Measurements from ENCODE around the gene PGGHG. TPM values are rescaled to one million over a fixed set of nuclear protein-coding genes. Genes with fewer than 3 reads are reported as not detected.

Gene PGGHG
- total RNA-seq, 2 donors from 2014 or later, result 248 to 484 TPM

GRCh38 chr11:280706-281485, 8.0 kb upstream of the PGGHG start:
- 7% methylated on average over 30 to 79 of the region's 79 CpGs for WGBS, 2 donors
- no peak overlapping the region for H3K27ac ChIP-seq
- H3K36me3 ChIP-seq (replicated peaks in 1 of 2; ENCODE audit: insufficient read depth in 1 of 2, low read depth in 2 of 2), result no peaks in the 10 kb centered on the region
- ATAC-seq (peak; percentile 5), DNase-seq (peak in 1 of 4 donors; percentile 13)
- intact Hi-C loops (cut with DNase I), result no loop called here
- H3K9me3 ChIP-seq, result no peaks in the 10 kb centered on the region
- no peak overlapping the region for H3K4me3 ChIP-seq
- H3K27me3 ChIP-seq, result peaks cover 0 to 13% of the 10 kb centered on the region in 2 donors
- H3K4me1 ChIP-seq, result peaks cover 24% of the 10 kb centered on the region
- TF ChIP-seq CTCF (IDR thresholded peaks at IDR 0.05), result no peak

GRCh38 chr11:281486-282161, 7.3 kb upstream of the PGGHG start:
- DNase-seq, result no peak

GRCh38 chr11:282171-282570, 6.8 kb upstream of the PGGHG start:
- DNase-seq (no peak), ATAC-seq (no peak)
- intact Hi-C loops (cut with DNase I), result no loop called here
- H3K27me3 ChIP-seq, result peaks cover 0 to 13% of the 10 kb centered on the region in 2 donors
- H3K4me1 ChIP-seq, result peaks cover 31% of the 10 kb centered on the region
- H3K27ac ChIP-seq, result no peak overlapping the region
- H3K9me3 ChIP-seq, result no peaks in the 10 kb centered on the region
- H3K4me3 ChIP-seq, result no peak overlapping the region
- 66 to 75% methylated on average over 4 of the region's 4 CpGs for WGBS, 2 donors
- H3K36me3 ChIP-seq (replicated peaks in 1 of 2; ENCODE audit: insufficient read depth in 1 of 2, low read depth in 2 of 2), result no peaks in the 10 kb centered on the region
- TF ChIP-seq CTCF (IDR thresholded peaks at IDR 0.05), result no peak

More at GRCh38 chr11:281486-282161, 7.3 kb upstream of the PGGHG start:
- H3K9me3 ChIP-seq, result no peaks in the 10 kb centered on the region
- no peak for ATAC-seq
- no peak overlapping the region for H3K4me3 ChIP-seq
- TF ChIP-seq CTCF (IDR thresholded peaks at IDR 0.05) (no peak), POLR2A (IDR thresholded peaks at IDR 0.05) (peak in 1 of 3 donors; percentile 4)
- intact Hi-C loops (cut with DNase I), result no loop called here
- WGBS, 2 donors, result 31 to 40% methylated on average over 26 of the region's 26 CpGs
- peaks cover 0 to 13% of the 10 kb centered on the region in 2 donors for H3K27me3 ChIP-seq
- no peak overlapping the region for H3K27ac ChIP-seq
- no peaks in the 10 kb centered on the region for H3K36me3 ChIP-seq (replicated peaks in 1 of 2; ENCODE audit: insufficient read depth in 1 of 2, low read depth in 2 of 2)
- H3K4me1 ChIP-seq, result peaks cover 26% of the 10 kb centered on the region

GRCh38 chr11:282630-283360, 6.1 kb upstream of the PGGHG start:
- no peak overlapping the region for H3K4me3 ChIP-seq
- ATAC-seq, result no peak
- no peak for DNase-seq
- peaks cover 0 to 13% of the 10 kb centered on the region in 2 donors for H3K27me3 ChIP-seq
- H3K9me3 ChIP-seq, result no peaks in the 10 kb centered on the region
- no peaks in the 10 kb centered on the region for H3K36me3 ChIP-seq (replicated peaks in 1 of 2; ENCODE audit: insufficient read depth in 1 of 2, low read depth in 2 of 2)
- intact Hi-C loops (cut with DNase I), result no loop called here
- TF ChIP-seq CTCF (IDR thresholded peaks at IDR 0.05), result no peak
- no peak overlapping the region for H3K27ac ChIP-seq
- peaks cover 32% of the 10 kb centered on the region for H3K4me1 ChIP-seq
- 42 to 47% methylated on average over 10 to 13 of the region's 13 CpGs for WGBS, 2 donors

Data from body of pancreas (tissue), 4 donors.